HG03575 (cell line): ENCODE measurements around the gene MAN1A1.
A peak's percentile ranks its signal among the peaks of the same experiment; 100 is the strongest.

Experiments
- ATAC-seq: cut with Tn5 transposase; IDR thresholded peaks from one replicate; pipeline ENCODE4 v1.9.1; 2021; ENCODE audit not compliant: unreplicated experiment, insufficient number of reproducible peaks, low FRiP score; ENCODE audit errors: extremely low read depth

The MAN1A1 gene

GRCh38 chr6:119347466-119348095 lies 2.0 kb downstream of the MAN1A1 start:
- no peak for ATAC-seq

DNA sequence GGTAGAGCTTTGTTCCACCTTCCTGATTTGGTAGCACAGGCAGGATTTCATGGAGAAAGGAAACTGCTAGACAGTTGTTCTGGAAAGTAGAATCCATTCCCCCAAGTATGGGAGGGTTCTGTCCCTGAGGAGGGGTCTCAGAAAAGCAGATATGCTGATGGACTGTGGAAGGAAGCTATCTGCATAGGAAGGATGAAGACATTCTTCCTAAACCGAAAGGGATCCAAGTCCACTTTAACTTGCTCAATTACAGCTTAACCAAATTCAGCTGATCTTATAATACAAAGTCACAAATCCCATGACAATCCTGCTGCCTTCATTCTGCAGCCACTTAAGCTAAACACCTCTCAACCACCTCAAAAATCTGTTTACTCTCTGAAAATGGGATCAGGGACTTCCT lies 2.6 kb downstream of the MAN1A1 start:
- no peak for ATAC-seq

GRCh38 chr6:119346450-119346849 lies 3.1 kb downstream of the MAN1A1 start:
- ATAC-seq = no peak

GRCh38 chr6:119345114-119345513 lies 4.4 kb downstream of the MAN1A1 start:
- ATAC-seq = no peak

GRCh38 chr6:119344306-119344705 lies 5.3 kb downstream of the MAN1A1 start:
- no peak for ATAC-seq

- no peak for ATAC-seq
Observed at GRCh38 chr6:119343573-119344146, 5.9 kb downstream of the MAN1A1 start.

GRCh38 chr6:119343167-119343566 lies 6.4 kb downstream of the MAN1A1 start:
- no peak for ATAC-seq

DNA sequence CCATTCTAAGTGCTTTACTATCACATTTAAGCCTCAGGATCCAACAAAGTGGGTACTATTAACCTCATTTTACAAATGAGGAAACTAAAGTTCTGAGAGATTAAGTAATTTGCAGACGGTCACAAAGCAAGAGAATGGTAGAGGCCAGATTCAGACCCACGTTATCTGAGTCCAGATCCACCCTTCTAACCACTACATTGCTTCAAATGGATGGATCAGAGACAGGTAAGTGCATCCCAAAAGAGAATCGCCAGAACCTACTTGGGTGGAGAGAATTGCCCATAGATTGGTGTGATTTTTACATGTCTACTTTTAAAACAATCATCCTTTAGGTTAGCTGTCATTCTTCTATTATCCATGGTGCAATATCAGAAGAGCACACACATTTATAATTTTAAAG lies 7.1 kb downstream of the MAN1A1 start:
- ATAC-seq = no peak

DNA sequence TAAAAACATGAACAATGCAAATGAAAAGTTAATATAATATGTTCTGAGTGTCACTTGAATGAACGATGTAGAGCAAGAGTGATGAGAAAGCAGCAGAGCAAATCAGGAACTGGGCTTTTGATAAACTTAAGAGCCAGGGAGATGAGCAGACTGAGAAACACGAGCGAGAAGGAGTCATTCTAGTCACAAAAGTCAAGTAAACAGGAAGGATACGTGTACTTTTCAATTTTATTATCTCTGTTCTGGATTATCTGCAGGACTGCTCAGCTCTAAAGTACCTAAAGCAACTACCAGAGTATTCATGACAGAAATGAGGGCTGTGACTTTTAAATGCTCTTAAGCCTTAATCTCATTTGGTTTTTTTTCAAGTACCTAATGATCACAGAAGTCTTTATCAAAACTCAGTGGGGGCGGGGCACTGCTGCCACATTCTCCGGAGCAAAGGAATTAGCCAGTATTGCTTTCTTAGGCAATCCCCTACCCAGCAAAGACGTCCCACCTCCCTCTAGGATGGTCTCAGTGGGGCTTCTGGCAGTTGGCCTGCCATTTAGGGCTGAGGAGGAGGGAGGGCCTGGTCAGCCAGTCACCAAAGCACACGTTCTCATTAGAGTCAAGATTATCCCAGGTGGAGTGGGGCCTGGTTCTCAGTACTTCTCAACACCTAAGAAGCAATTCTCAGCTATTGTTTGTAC lies 8.6 kb downstream of the MAN1A1 start:
- ATAC-seq = no peak

GRCh38 chr6:119339941-119340456 lies 9.6 kb downstream of the MAN1A1 start:
- no peak for ATAC-seq

- ATAC-seq = no peak
Observed at GRCh38 chr6:119337762-119338161, 11.8 kb downstream of the MAN1A1 start.

DNA sequence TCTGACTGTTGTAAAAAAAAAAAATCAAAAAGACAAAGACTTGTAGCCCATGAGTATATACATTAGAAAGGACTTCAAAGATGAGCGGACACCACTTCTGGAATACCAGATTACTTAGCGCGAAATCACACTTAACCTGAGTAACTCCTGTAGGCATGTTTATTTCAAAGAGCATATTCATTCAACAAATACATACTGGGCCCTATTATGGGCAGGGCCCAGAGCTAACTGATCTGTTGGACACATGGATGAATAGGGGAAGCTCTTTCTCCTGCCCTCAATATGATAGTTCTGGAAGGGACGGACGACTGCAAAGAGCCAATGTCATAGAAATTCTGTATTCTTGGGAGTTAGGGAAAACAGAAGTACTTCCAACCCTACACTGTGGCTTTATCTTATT lies 12.3 kb downstream of the MAN1A1 start:
- no peak for ATAC-seq

DNA sequence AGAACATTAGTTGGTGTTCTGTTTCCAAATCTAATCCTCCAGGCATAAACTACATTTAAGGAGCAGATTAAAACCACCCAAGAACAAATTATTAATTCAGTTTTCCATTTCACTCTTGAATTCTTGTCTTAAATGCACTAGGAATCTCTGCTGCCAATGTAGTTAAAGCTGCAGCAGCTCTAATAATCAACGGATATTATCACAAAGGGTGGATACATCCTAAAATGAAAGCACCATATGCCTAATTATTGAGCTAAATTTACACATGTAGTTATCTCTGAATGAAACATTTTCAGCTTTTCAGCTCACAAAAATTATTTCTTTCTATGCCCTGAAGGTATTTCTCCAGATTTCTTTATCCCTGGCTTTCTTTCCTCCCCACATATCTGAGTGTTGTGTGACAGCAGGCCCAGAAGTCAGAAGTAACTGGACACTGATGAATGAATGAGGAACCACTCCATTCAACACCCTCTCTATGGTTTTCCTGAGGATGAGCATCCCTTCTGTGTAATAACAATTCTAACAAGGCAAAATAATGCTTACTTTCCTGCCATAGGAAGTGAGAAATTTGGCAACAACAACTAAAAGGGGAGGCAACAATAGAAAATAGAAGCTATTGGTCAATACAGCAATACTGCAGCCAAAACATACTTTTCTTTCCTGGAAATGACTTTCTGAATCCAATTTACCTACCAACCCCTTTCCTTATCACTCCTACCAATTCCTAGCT lies 14.9 kb downstream of the MAN1A1 start:
- ATAC-seq = no peak

DNA sequence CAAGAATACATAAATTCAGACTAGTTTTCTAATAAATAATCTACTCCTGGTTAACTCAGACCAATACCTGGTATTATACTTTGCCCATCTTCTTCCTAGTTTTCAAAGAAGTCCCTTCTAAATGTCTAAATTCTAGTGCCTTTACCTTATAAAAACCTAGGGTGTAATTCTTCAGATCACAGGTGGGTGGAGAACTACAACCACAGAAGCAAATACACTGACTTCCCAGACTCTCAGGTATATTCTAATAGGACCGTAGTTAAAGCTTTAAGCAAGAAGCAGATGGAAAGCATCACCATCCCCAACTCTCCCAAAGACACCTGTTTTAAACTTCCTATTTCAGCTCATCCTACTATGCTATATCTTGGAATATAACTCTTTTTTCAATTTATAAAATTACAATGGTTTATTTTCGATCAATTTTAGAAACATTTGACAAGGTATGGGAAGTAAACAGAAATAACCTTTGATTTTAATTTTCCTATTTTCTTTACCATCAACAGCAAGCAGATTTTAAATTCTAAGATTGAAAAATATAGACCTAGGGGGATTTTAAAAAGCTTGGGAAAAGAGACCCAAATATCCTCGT lies 15.8 kb downstream of the MAN1A1 start:
- ATAC-seq = peak; percentile 51

DNA sequence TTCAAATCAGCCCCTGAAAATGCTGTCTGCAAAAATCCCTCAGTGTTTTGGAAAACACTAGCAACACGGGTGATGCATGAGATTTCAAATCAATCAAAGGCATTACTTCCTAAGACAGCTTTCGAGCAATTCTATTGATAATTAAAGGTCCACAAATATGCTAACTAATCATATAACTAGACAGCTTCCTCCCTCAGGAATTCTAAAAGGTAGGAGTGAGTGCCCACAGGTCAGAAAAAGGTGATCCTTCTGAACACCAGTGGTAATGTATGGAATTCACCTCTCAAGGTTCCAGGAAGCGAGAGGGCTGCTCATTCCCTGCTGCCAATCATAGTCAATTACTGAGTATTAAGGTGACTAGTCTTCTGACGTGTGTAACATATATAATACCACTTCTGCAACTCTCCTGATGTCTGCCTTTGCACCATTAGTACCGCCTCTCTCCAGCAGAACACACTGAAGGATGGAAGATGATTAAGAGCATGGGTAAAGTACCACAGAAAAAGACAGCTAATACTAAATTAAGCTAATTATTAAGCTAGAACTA lies 16.4 kb downstream of the MAN1A1 start:
- no peak for ATAC-seq

DNA sequence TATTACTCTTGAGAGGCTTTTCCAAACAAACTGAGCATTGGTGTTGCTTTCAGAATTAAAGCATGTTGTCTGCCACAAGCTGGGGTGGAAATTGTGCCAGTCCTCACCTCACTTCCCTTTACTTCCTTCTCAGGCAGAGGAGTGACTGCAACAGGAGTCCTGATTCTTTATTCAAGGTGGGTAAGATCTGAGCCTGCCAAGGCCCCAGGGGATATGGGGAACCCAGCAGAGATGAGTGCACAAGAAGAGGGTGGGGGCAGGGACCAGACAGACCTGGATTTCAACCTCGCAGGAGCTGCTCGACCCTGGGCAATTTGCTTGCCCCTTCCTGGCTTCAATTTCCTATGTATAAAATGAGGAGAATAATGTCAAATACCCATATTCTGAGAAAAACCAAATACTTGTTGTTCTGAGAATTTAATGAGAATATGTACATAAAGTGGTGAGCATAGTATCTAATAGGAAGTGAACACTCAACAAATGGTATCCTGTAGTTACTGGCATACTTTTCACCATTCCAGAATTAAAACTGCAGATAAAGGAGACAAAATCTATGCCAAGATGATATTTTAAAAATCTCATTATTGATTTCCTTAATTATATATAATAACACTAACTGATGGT lies 17.8 kb downstream of the MAN1A1 start:
- no peak for ATAC-seq

DNA sequence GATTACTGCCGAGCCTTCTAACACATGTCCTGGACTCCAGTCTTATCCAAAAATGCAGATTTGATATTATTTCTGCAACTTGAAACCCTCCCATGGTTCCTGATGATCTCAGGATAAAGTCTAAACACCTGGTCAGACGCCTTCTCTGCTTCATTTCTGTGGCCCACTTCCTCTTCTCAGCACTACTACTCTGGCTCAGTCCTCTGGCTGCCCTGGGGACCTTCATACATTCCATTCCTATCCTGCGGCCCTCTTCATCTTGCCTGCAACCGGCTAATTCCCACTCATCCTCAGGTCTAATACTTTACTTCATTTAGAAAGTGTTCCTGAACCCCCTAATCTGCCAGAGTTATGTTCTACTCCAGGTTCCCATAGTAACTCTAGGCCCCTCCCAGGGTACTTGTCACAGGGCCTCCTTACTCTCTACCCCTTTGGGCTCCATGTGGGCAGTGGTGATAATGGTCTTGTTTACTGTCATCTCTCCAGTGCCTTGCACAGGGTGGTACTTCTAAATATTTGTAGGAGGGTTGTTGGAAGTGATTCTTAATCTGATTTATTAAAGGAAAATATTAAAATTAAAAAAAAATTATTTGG lies 18.9 kb downstream of the MAN1A1 start:
- no peak for ATAC-seq

DNA sequence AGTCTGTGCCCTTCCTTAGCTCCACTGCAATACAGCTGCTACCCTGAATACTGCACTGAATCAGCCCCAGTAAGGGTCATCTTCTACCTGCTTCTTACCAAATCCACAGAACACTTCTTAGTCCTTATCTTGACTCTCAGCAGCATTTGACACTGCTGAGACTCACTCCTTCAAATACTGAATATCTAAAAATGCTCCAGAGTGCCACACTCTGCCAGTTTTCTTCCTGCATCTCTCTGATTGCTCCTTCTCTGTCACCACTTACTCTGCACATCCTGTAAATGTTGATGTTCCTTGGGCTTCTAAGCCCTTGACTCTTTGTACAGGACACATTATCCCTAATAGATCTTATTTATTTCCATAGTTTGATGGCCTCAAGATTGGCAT lies 19.8 kb downstream of the MAN1A1 start:
- ATAC-seq = no peak
